Measurements from ENCODE around the gene ARHGEF17.

ARHGEF17 gene

DNA sequence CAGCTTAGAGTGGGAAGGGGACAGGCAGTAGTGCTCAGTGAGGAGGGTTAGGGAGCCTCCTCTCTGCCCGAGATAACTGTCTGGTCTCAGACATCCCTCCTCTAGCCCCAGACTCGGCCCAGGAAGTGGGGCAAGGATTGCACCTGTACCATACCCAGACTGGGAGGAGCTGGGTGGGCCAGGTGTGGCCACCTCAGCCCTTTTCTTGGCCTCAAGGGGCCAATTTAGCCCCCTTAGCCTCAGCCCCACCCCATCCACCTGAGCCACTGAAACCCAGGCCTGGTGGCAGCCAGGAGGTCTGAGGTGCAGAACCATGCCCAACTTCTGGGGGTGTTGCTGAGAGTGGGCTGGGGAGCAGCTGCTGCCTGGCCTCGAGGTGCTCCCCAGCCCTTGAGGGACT, 74.7 kb downstream of the ARHGEF17 start:
- Histone ChIP-seq H3K4me1 (ENCODE audit: control insufficient read depth, insufficient read depth, low read length) (peaks cover 11% of the 10 kb centered on the region), H3K4me3 (ENCODE audit: low read length) (no peak overlapping the region), H3K4me2 (ENCODE audit: low read length) (no peak overlapping the region), H3K27me3 (ENCODE audit: control insufficient read depth, insufficient read depth, low read length) (no peaks in the 10 kb centered on the region), H3K36me3 (ENCODE audit: insufficient read depth, low read length) (no peaks in the 10 kb centered on the region), H3K9ac (ENCODE audit: low read depth, low read length) (no peak overlapping the region), H3K9me3 (replicated peaks; ENCODE audit: low read length) (no peaks in the 10 kb centered on the region)

- Histone ChIP-seq H3K36me3 (ENCODE audit: insufficient read depth, low read length) (no peaks in the 10 kb centered on the region), H3K27me3 (ENCODE audit: control insufficient read depth, insufficient read depth, low read length) (no peaks in the 10 kb centered on the region), H3K9me3 (replicated peaks; ENCODE audit: low read length) (no peaks in the 10 kb centered on the region), H3K4me3 (ENCODE audit: low read length) (no peak overlapping the region), H3K4me2 (ENCODE audit: low read length) (no peak overlapping the region), H3K4me1 (ENCODE audit: control insufficient read depth, insufficient read depth, low read length) (peaks cover 7% of the 10 kb centered on the region), H3K9ac (ENCODE audit: low read depth, low read length) (no peak overlapping the region)
Measured at GRCh38 chr11:73383249-73384124, 75.4 kb downstream of the ARHGEF17 start.

GRCh38 chr11:73384125-73384441, 76.0 kb downstream of the ARHGEF17 start:
- Histone ChIP-seq H3K4me2 (ENCODE audit: low read length) (no peak overlapping the region), H3K27me3 (ENCODE audit: control insufficient read depth, insufficient read depth, low read length) (no peaks in the 10 kb centered on the region), H3K4me1 (ENCODE audit: control insufficient read depth, insufficient read depth, low read length) (peaks cover 7% of the 10 kb centered on the region), H3K9me3 (replicated peaks; ENCODE audit: low read length) (no peaks in the 10 kb centered on the region), H3K9ac (ENCODE audit: low read depth, low read length) (no peak overlapping the region), H3K36me3 (ENCODE audit: insufficient read depth, low read length) (no peaks in the 10 kb centered on the region), H3K4me3 (ENCODE audit: low read length) (no peak overlapping the region)

DNA sequence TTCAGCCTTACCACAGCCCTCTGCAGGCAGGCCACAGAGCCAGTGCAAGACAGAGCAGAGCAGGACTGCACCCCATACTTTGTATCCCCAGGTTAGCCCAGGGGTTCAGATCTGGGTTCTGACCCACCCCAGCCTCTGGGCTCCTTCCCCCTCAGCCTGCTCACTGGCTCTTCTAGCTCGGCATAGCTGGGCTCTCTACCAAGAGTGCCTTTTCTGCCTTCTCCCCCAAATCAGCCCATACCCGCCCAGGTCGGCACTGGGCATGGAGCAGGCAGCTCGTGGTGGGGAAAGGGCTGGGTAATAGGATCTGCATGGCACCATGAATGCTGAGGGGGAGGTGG, 76.4 kb downstream of the ARHGEF17 start:
- Histone ChIP-seq H3K9ac (ENCODE audit: low read depth, low read length) (no peak overlapping the region), H3K36me3 (ENCODE audit: insufficient read depth, low read length) (no peaks in the 10 kb centered on the region), H3K27me3 (ENCODE audit: control insufficient read depth, insufficient read depth, low read length) (no peaks in the 10 kb centered on the region), H3K4me1 (ENCODE audit: control insufficient read depth, insufficient read depth, low read length) (peaks cover 7% of the 10 kb centered on the region), H3K9me3 (replicated peaks; ENCODE audit: low read length) (no peaks in the 10 kb centered on the region), H3K4me3 (ENCODE audit: low read length) (no peak overlapping the region), H3K4me2 (ENCODE audit: low read length) (no peak overlapping the region)

GRCh38 chr11:73384872-73385689, 77.0 kb downstream of the ARHGEF17 start:
- no peaks in the 10 kb centered on the region for H3K27me3 ChIP-seq (ENCODE audit: control insufficient read depth, insufficient read depth, low read length)
- no peak overlapping the region for H3K4me3 ChIP-seq (ENCODE audit: low read length)
- no peak overlapping the region for H3K9ac ChIP-seq (ENCODE audit: low read depth, low read length)
- H3K4me1 ChIP-seq (ENCODE audit: control insufficient read depth, insufficient read depth, low read length): peaks cover 7% of the 10 kb centered on the region
- no peak overlapping the region for H3K4me2 ChIP-seq (ENCODE audit: low read length)
- H3K36me3 ChIP-seq (ENCODE audit: insufficient read depth, low read length): no peaks in the 10 kb centered on the region
- no peaks in the 10 kb centered on the region for H3K9me3 ChIP-seq (replicated peaks; ENCODE audit: low read length)

DNA sequence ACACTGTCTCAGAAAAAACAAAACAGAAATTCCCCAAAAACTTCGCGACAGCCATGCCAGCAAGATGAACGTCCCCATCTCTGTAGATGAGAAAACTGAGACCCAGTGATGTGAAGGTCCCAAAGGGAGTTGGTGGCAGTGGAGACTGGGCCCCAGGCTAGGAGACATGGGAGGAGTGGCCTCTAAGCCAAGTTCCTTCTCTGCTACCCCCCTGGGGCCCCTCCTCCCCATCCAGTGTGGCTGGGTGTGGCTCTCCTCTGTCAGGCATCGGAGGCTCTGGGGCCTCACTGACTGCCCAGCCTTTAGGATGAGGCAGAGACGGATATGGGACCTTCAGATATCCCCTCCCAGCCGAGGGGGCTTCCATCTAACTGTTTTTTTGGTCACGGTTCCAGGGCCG, 77.9 kb downstream of the ARHGEF17 start:
- Histone ChIP-seq H3K4me1 (ENCODE audit: control insufficient read depth, insufficient read depth, low read length) (peaks cover 7% of the 10 kb centered on the region), H3K4me3 (ENCODE audit: low read length) (no peak overlapping the region), H3K36me3 (ENCODE audit: insufficient read depth, low read length) (peaks cover 4% of the 10 kb centered on the region), H3K9ac (ENCODE audit: low read depth, low read length) (no peak overlapping the region), H3K27me3 (ENCODE audit: control insufficient read depth, insufficient read depth, low read length) (no peaks in the 10 kb centered on the region), H3K9me3 (replicated peaks; ENCODE audit: low read length) (no peaks in the 10 kb centered on the region), H3K4me2 (ENCODE audit: low read length) (no peak overlapping the region)

DNA sequence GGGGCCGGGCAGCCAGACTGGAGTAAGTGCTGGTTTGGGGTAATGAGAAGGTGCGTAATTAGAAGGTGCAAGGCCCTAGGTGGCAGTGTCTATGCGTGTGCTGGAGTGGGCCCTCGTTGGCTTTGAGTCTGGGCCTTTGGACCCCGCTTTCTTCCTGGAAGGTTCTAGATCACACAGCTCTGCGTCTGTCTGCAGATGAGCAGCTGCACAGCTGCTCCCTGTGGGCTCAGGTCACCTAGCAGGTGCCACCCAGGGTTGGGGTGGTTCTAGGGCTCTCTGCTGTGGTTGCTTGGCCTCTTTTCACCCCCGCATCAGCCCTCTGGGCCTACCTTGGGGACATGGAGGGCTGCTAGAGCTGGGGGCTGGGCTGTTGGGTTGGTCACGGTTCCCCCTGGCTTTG, 78.5 kb downstream of the ARHGEF17 start:
- Histone ChIP-seq H3K4me1 (ENCODE audit: control insufficient read depth, insufficient read depth, low read length) (peaks cover 7% of the 10 kb centered on the region), H3K9ac (ENCODE audit: low read depth, low read length) (no peak overlapping the region), H3K36me3 (ENCODE audit: insufficient read depth, low read length) (peaks cover 4% of the 10 kb centered on the region)

GRCh38 chr11:73387594-73388264, 79.7 kb downstream of the ARHGEF17 start:
- H3K36me3 ChIP-seq (ENCODE audit: insufficient read depth, low read length): peaks cover 6% of the 10 kb centered on the region
- H3K4me1 ChIP-seq (ENCODE audit: control insufficient read depth, insufficient read depth, low read length): peaks cover 7% of the 10 kb centered on the region
- H3K9me3 ChIP-seq (replicated peaks; ENCODE audit: low read length): no peaks in the 10 kb centered on the region
- H3K4me2 ChIP-seq (ENCODE audit: low read length): no peak overlapping the region
- H3K4me3 ChIP-seq (ENCODE audit: low read length): no peak overlapping the region
- no peak overlapping the region for H3K9ac ChIP-seq (ENCODE audit: low read depth, low read length)
- no peaks in the 10 kb centered on the region for H3K27me3 ChIP-seq (ENCODE audit: control insufficient read depth, insufficient read depth, low read length)

More for the DNA sequence above, 78.5 kb downstream of the ARHGEF17 start:
- Histone ChIP-seq H3K9me3 (replicated peaks; ENCODE audit: low read length) (no peaks in the 10 kb centered on the region), H3K27me3 (ENCODE audit: control insufficient read depth, insufficient read depth, low read length) (no peaks in the 10 kb centered on the region), H3K4me3 (ENCODE audit: low read length) (no peak overlapping the region), H3K4me2 (ENCODE audit: low read length) (no peak overlapping the region)

DNA sequence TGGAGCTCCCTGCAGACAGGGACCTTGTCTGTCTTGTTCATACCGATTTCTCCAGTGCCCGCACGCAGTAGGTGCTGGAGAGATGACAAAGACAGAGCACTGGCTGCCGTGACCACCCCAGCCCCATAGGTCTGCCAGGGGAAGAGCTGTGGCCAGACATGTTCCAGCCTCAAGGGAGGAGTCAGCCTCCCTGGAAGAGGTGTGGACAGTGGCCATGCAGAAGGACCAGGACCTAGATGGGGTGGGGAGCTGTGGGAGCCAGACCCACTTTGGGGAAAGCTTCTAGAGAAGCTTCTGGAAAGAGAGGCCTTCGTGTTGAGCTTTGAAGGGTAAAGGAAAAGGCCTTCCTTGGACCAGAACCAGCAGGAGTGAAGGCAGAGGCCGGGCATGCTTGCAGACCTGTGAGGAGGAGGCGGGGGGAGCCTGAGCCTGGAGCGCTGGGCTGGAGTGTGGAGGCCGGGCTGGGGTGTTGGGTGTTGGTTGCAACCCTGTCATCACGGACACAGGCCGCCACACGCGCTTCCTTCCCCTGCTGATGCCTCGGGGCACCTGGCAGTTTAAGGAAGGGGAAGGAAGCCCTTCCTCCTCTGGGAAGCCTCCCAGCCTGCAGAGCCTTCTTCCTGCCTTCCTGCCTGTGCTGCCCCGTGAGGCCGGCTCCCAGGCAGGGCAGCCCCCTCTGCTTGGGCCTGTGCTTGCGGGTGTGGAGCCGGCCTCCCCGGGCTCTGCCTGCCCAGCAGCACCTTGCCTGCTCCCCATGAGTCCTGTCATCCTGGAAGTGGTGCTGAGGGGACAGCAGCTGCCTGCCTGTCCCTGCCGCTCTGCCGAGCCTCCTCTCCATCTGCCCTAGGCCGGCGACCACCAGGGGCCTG, 80.4 kb downstream of the ARHGEF17 start:
- H3K9me3 ChIP-seq (replicated peaks; ENCODE audit: low read length): no peaks in the 10 kb centered on the region
- no peak overlapping the region for H3K9ac ChIP-seq (ENCODE audit: low read depth, low read length)
- H3K36me3 ChIP-seq (ENCODE audit: insufficient read depth, low read length): peaks cover 6% of the 10 kb centered on the region
- peaks cover 7% of the 10 kb centered on the region for H3K4me1 ChIP-seq (ENCODE audit: control insufficient read depth, insufficient read depth, low read length)
- H3K4me2 ChIP-seq (ENCODE audit: low read length): no peak overlapping the region
- H3K4me3 ChIP-seq (ENCODE audit: low read length): no peak overlapping the region
- no peaks in the 10 kb centered on the region for H3K27me3 ChIP-seq (ENCODE audit: control insufficient read depth, insufficient read depth, low read length)

GRCh38 chr11:73389134-73389525, 81.1 kb downstream of the ARHGEF17 start:
- peaks cover 7% of the 10 kb centered on the region for H3K4me1 ChIP-seq (ENCODE audit: control insufficient read depth, insufficient read depth, low read length)
- H3K9me3 ChIP-seq (replicated peaks; ENCODE audit: low read length): no peaks in the 10 kb centered on the region
- H3K4me3 ChIP-seq (ENCODE audit: low read length): no peak overlapping the region

GRCh38 chr11:73389916-73390315, 81.8 kb downstream of the ARHGEF17 start:
- no peak overlapping the region for H3K4me3 ChIP-seq (ENCODE audit: low read length)
- peaks cover 12% of the 10 kb centered on the region for H3K36me3 ChIP-seq (ENCODE audit: insufficient read depth, low read length)
- no peaks in the 10 kb centered on the region for H3K9me3 ChIP-seq (replicated peaks; ENCODE audit: low read length)
- H3K4me2 ChIP-seq (ENCODE audit: low read length): no peak overlapping the region
- no peaks in the 10 kb centered on the region for H3K27me3 ChIP-seq (ENCODE audit: control insufficient read depth, insufficient read depth, low read length)
- no peak overlapping the region for H3K9ac ChIP-seq (ENCODE audit: low read depth, low read length)
- peaks cover 7% of the 10 kb centered on the region for H3K4me1 ChIP-seq (ENCODE audit: control insufficient read depth, insufficient read depth, low read length)

More at GRCh38 chr11:73389134-73389525, 81.1 kb downstream of the ARHGEF17 start:
- H3K9ac ChIP-seq (ENCODE audit: low read depth, low read length): no peak overlapping the region
- peaks cover 7% of the 10 kb centered on the region for H3K36me3 ChIP-seq (ENCODE audit: insufficient read depth, low read length)
- H3K27me3 ChIP-seq (ENCODE audit: control insufficient read depth, insufficient read depth, low read length): no peaks in the 10 kb centered on the region
- H3K4me2 ChIP-seq (ENCODE audit: low read length): no peak overlapping the region

Data from skeletal muscle satellite cell (primary cell).